Gastrocnemius medialis (tissue), 4 donors: Measurements from ENCODE around the gene LMTK2. TPM values are rescaled to one million over a fixed set of nuclear protein-coding genes. Genes with fewer than 3 reads are reported as not detected.

Source experiments
- ATAC-seq, 2 donors: fragments of 150-250 bp; one replicate each; pipeline ENCODE4 v1.9.1; 2016
- DNase-seq, 2 donors: peaks; one replicate each; pipeline ENCODE4 v3.0.0-alpha.2; 2019
- H3K27ac ChIP-seq, 4 donors: fragments of 200-600 bp; sonication (generic); 1 replicate in 1 of 4; 2 replicates in 3 of 4; pipeline ENCODE4 v1.5.1; 2016 to 2018; ENCODE audit warnings: mild to moderate bottlenecking in 2 of 4, moderate library complexity in 1 of 4
- H3K27me3 ChIP-seq, 3 donors: fragments of 200-600 bp; sonication (generic) in 2 of 3; 1 replicate in 1 of 3; 2 replicates in 2 of 3; pipeline versions ENCODE4 v1.5.1 to v1.6.0; 2016 to 2019; ENCODE audit warnings: mild to moderate bottlenecking in 1 of 3, moderate library complexity in 1 of 3
- H3K36me3 ChIP-seq, 2 donors: fragments of 200-600 bp; sonication (generic) in 1 of 2; one replicate each; pipeline ENCODE4 v1.5.1; 2017 to 2018
- H3K4me1 ChIP-seq, 2 donors: fragments of 200-600 bp; sonication (generic) in 1 of 2; one replicate each; pipeline ENCODE4 v1.5.1; 2016 to 2017; ENCODE audit warnings: mild to moderate bottlenecking in 2 of 2
- H3K4me3 ChIP-seq, 4 donors: fragments of 200-600 bp; sonication (generic) in 3 of 4; 1 replicate in 1 of 4; 2 replicates in 3 of 4; pipeline ENCODE4 v1.5.1; 2016 to 2019; ENCODE audit warnings: mild to moderate bottlenecking in 2 of 4
- H3K9me3 ChIP-seq, 3 donors: fragments of 200-600 bp; sonication (generic) in 2 of 3; 1 replicate in 1 of 3; 2 replicates in 2 of 3; pipeline ENCODE4 v1.5.1; 2016 to 2019
- POLR2A ChIP-seq, 2 donors: fragments of 450-650 bp; IDR thresholded peaks; one replicate each; pipeline ENCODE4 v1.6.1; 2017; ENCODE audit warnings: antibody characterized with exemption in 2 of 2, mild to moderate bottlenecking in 2 of 2, moderate library complexity in 2 of 2
- in situ Hi-C, 4 donors: fragments of 200-750 bp; cut with MboI; loops; one replicate each; pipeline versions ENCODE4 v1.15.0 to v1.8.0; 2017; ENCODE audit warnings: low sequenced_read_pairs in 4 of 4
- intact Hi-C: fragments of 100-400 bp; cut with DNase I; formaldehyde crosslinking; loops from one replicate; pipeline ENCODE4 v1.15.1; 2023; ENCODE audit warnings: low total_unique reads
- total RNA-seq, 4 donors: library from RNA; depleted of rRNA; stranded (reverse); fragments of >200 nt; gene quantifications; one replicate each; pipeline versions ENCODE4 v1.1.0 to v1.2.3, GENCODE V29; 2016
- TF ChIP-seq, protein P1 (sequence below), 5 experiments: fragments of 450-650 bp in 3 of 5; fragments of 200-600 bp in 2 of 5; sonication (generic) in 2 of 5; IDR thresholded peaks in 4 of 5; conservative IDR thresholded peaks in 1 of 5; 1 replicate in 4 of 5; 2 replicates in 1 of 5; pipeline ENCODE4 v1.5.1; 2016 to 2019; ENCODE audit warnings: antibody characterized with exemption in 5 of 5, mild to moderate bottlenecking in 3 of 5, moderate library complexity in 3 of 5

Gene LMTK2
- 10 to 100 TPM; 10.8 to 44.2 (median 17.7) TPM for total RNA-seq

DNA sequence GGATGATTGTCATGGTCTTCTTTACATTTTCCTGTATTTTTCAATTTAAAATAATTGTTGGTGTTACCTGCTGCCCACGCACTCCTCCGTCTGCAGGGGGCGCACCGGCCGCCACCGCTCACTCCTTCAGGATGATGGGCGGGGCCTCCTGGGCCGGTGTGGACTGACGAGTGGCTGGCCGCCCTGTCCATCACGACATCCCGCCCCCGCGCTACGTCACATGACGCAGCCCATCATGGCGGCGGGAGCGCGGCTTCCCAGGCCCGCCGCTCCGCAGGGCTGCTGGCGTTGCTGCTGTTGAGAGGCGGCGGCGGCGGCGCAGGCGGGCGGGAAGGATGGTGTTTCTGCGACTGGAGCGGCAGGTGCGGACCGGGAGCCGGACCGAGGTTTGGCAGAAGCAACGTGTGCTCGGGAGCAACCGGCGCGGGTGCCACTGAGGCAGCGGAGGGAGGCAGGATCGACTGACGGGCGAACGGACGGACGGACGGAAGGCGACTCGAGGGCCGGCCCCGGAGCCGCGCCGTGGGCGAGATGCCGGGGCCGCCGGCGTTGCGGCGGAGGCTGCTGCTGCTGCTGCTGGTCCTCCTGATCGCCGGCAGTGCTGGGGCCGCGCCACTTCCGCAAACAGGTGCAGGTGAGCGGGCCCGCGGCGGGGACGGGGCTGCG is at the start of gene LMTK2:
TSS of gene LMTK2 (plus strand) at position 216 of the 666 bp plus-strand sequence. CDS start at position 532, 316 bp downstream.
- intact Hi-C loops: loop anchor here (1.0 to 5.0 kb wide), 2 partner anchors 62 to 146 kb away; partner anchors contain the start of gene TECPR1
- Histone ChIP-seq H3K4me1 (peaks cover 29 to 34% of the 10 kb centered on the region in 2 donors), H3K27ac (peak within 1 kb of the TSS; percentile 84 to 93 (median 87)), H3K4me3 (peak within 1 kb of the TSS; percentile 81 to 98 (median 87)), H3K27me3 (no peaks in the 10 kb centered on the region), H3K36me3 (no peaks in the 10 kb centered on the region), H3K9me3 (no peaks in the 10 kb centered on the region)
- in situ Hi-C loops: loop anchor here in 2 of 4 donors (25.0 kb wide), 2 partner anchors 131 to 156 kb away; partner anchors contain the start of gene TECPR1 (in 1 of the 2)
- TF ChIP-seq, protein P1, sequence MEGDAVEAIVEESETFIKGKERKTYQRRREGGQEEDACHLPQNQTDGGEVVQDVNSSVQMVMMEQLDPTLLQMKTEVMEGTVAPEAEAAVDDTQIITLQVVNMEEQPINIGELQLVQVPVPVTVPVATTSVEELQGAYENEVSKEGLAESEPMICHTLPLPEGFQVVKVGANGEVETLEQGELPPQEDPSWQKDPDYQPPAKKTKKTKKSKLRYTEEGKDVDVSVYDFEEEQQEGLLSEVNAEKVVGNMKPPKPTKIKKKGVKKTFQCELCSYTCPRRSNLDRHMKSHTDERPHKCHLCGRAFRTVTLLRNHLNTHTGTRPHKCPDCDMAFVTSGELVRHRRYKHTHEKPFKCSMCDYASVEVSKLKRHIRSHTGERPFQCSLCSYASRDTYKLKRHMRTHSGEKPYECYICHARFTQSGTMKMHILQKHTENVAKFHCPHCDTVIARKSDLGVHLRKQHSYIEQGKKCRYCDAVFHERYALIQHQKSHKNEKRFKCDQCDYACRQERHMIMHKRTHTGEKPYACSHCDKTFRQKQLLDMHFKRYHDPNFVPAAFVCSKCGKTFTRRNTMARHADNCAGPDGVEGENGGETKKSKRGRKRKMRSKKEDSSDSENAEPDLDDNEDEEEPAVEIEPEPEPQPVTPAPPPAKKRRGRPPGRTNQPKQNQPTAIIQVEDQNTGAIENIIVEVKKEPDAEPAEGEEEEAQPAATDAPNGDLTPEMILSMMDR (IDR thresholded peaks at IDR 0.05 in 4 of 5, conservative IDR thresholded peaks at IDR 0.05 in 1 of 5): peak; percentile 94 to 97 (median 95)
- peak; percentile 95 to 96 for TF ChIP-seq POLR2A (IDR thresholded peaks at IDR 0.05)
- ATAC-seq (peak; percentile 96 to 98), DNase-seq (peak; percentile 89 to 92)

DNA sequence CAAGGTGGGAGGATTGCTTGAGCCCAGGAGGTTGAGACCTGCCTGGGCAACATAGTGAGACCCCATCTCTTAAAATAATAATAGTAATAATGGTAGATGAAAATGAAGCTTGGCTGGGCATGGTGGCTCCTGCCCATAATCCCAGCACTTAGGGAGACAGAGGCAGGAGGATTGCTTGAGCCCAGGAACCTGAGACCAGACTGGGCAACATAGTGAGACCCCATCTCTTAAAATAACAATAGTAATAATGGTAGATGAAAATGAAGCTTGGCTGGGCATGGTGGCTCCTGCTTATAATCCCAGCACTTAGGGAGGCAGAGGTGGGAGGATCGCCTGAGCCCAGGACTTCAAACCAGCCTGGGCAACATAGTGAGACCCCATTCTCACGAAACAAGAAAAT is 49.5 kb upstream of the LMTK2 start:
- intact Hi-C loops: no loop called here
- H3K27me3 ChIP-seq: no peaks in the 10 kb centered on the region
- H3K27ac ChIP-seq: no peak overlapping the region
- ATAC-seq (no peak), DNase-seq (no peak)
- in situ Hi-C loops: no loop called here
- no peaks in the 10 kb centered on the region for H3K9me3 ChIP-seq
- TF ChIP-seq, protein P1 (IDR thresholded peaks at IDR 0.05 in 4 of 5, conservative IDR thresholded peaks at IDR 0.05 in 1 of 5): no peak
- TF ChIP-seq POLR2A (IDR thresholded peaks at IDR 0.05): no peak
- H3K4me1 ChIP-seq: no peaks in the 10 kb centered on the region
- no peaks in the 10 kb centered on the region for H3K36me3 ChIP-seq
- no peak overlapping the region for H3K4me3 ChIP-seq

DNA sequence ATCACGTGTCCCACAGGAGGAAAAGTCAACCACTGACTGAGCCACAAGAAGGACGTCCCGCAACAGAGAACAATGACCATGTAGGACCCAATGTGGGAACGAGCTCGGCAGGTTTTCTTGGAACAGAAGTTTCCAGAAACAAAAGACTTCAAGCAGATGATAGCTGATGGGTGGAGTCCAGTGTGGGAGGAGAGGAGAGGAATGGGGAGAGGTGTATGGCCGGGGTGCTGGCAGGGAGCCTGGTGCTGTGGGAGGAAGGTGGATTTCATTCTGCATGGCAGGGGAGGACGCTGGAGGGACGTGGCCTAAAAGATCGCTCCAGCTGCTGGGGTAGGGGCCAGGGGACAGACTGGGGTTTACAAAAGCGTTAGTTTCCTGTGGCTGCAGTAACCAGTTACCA is 48.5 kb upstream of the LMTK2 start:
- no peak for DNase-seq

DNA sequence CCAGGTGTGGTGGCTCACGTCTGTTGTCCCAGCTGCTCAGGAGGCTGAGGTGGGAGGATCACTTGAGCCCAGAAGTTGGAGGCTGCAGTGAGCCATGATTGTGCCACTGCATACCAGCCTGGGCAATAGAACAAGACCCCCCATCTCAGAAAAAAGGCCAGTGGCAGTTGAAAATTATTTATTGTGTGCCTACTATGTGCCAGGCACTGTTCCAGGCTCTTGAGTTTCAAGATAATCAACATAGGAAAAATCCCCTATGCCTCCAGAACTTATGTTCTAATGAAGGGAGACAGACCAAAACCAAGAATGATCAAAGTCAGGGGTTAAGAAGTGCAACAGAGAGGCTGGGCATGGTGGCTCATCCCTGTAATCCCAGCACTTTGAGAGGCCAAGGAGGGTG is 42.4 kb upstream of the LMTK2 start:
- in situ Hi-C loops: no loop called here

More for the DNA sequence above, 48.5 kb upstream of the LMTK2 start:
- no peaks in the 10 kb centered on the region for H3K27me3 ChIP-seq
- no peaks in the 10 kb centered on the region for H3K9me3 ChIP-seq
- H3K4me1 ChIP-seq: no peaks in the 10 kb centered on the region
- TF ChIP-seq, protein P1 (IDR thresholded peaks at IDR 0.05 in 4 of 5, conservative IDR thresholded peaks at IDR 0.05 in 1 of 5): no peak
- TF ChIP-seq POLR2A (IDR thresholded peaks at IDR 0.05): no peak
- H3K36me3 ChIP-seq: no peaks in the 10 kb centered on the region
- intact Hi-C loops: no loop called here
- no peak overlapping the region for H3K4me3 ChIP-seq
- H3K27ac ChIP-seq: no peak overlapping the region
- no peak for ATAC-seq
- in situ Hi-C loops: no loop called here

More for the DNA sequence above, 42.4 kb upstream of the LMTK2 start:
- H3K27ac ChIP-seq: no peak overlapping the region
- H3K36me3 ChIP-seq: no peaks in the 10 kb centered on the region
- no peak overlapping the region for H3K4me3 ChIP-seq
- no peaks in the 10 kb centered on the region for H3K4me1 ChIP-seq
- ATAC-seq (no peak), DNase-seq (no peak)
- no peaks in the 10 kb centered on the region for H3K9me3 ChIP-seq
- TF ChIP-seq POLR2A (IDR thresholded peaks at IDR 0.05): no peak
- TF ChIP-seq, protein P1 (IDR thresholded peaks at IDR 0.05 in 4 of 5, conservative IDR thresholded peaks at IDR 0.05 in 1 of 5): no peak
- intact Hi-C loops: no loop called here
- no peaks in the 10 kb centered on the region for H3K27me3 ChIP-seq
